CD4-positive, alpha-beta T cell treated with Interleukin-4 for 1 hour (primary cell): Measurements from ENCODE around the gene C5orf58.
A peak's percentile ranks its signal among the peaks of the same experiment; 100 is the strongest.

Experiments
- DNase-seq, 2 donors: peaks; one replicate each; pipeline ENCODE4 v3.0.0-alpha.2; 2020 to 2022

The C5orf58 gene, protein sequence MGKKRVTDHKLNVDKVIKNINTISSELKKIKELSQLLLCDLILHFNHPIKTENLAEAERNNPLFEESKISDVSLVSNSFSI

DNA sequence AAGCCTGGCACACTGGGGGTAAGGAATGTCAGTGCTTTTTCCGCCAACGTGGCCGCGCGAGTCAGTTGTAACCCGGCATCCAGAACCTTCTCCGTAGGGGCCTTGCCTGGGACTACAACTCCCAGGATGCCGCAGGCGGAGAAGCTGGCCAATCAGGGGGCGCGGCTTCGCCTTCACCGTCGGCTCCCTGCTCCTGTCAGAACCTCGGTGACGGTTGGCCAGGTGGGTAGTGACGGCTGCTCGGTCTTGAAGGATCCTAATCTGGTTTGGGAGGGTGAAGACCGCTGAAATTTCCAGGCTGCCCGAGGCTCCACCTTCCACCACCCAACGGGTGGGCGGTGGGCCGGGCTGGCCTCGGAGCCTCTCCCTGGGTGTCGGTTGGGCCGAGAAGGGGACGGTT lies at the start of gene C5orf58:
Gene C5orf58, plus strand, starts transcription at position 200 of the 400 bp plus-strand sequence. CDS start 1,992 bp downstream, outside the sequence.
- no peak for DNase-seq

DNA sequence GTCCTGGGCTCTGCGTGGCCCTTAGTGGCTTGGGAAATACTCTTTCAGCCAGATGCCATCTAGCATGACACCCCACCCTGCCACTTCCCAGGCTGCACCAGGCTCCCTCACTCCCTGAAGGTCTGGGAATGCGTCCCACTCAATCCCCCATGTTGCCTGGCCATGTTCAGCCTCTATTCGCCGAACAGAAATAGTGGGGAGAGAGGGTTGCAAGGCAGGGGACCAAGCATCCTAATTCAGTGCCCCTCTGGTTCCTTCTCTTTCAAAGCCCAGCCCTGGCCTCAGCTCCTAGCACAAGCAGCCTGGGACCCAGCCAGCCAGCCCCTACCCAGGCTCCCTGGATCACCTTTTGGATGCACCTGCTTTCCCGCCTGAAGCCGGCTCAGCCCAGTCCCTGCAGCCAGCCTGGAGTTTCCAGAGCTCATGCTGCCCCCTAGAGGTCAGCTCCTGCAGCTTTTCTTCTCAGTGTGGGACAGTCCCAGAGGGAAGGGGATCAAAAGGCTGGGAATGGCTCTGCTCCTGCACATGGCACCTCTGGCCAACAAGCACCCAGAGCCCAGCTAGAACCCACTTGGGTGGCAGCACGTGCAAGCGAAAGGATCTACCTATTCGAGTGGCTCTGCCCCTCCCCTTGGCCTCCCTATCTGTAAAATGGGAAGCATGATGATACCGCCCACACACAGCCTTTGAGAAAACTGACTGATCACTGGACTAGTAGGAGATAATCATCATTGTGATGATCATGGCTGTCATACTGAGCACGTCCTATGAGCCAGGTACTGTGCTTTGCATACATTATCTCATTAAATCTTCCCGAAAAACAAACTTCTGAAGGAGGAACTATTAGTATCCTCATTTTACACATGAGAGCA lies 48.7 kb upstream of the C5orf58 start:
- peak; percentile 11 to 22 for DNase-seq

- DNase-seq = no peak
Observed at GRCh38 chr5:170184737-170185136, 48.0 kb upstream of the C5orf58 start.

GRCh38 chr5:170186156-170186555 lies 46.6 kb upstream of the C5orf58 start:
- no peak for DNase-seq

- DNase-seq = no peak
Observed at GRCh38 chr5:170186856-170187255, 45.9 kb upstream of the C5orf58 start.

DNA sequence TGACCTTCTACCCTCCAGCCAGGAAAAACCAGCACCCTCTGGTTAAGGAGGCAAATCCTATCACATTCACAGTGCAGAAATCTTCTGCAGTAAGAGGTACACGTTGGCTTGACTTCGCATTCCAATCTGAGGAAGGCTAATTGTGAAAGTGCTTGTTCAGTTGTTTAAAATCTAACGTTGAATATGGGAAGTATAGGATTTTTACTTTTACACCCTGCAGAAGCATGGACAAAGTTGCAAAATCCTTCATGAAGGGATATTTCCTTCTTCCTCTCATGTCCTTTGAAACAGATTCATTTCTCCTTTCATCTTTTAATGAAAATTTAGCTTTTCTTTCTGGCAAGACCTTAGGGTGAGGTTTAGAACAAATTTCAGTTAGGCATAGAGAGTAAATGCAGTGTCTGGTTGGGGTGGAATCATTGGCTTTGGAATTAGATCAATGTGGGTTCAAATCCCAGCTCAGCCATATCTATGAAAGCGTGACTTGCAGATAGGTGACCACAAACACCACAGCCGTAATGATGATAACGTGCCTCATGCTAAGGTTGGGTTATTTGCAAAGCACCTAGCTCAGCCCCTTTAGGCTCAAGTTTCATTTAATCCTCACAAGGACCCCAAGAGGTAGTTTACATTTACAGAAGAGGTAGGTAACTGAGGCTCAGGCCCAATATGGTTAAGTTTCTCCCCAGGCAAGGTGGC lies 42.2 kb upstream of the C5orf58 start:
- DNase-seq = no peak

DNA sequence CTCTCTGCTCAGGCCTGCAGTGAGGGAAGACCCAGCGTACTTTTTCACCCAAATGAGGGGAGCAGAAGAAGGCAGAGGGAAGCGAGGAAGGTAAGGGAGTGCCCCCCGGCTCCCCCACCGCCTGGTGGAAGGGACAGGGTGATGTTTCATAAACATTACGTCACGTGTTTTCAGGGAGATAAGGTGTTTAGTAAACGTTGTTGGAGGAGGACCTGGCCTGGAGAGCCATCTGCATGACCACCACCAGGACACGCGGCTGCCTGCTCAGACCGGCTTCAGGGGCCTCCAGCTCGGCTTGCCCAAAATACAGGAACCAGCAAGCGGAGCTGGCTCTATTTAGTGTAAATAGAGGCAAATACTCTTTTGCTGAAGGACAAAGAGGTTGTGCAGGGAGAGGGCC lies 40.0 kb upstream of the C5orf58 start:
- DNase-seq = no peak

DNA sequence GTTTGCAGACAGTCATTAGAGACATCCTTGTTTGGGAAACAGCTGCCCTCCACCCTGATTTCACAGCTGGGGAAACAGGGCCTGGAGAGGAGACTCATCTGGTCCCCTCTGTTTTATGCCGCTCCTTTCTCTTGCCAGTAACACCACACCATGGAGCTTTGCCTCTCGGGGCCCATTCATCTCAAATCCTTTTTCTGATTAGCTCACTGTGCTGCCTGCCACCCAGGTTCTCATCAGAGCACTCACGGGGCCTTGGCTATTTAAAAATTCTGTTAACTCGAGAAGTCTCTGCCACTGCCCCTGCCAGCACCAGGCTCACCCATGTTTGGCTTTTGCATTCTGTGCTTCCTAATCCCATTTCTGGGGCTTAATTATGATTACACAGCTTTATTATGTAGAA lies 36.8 kb upstream of the C5orf58 start:
- DNase-seq = no peak

DNA sequence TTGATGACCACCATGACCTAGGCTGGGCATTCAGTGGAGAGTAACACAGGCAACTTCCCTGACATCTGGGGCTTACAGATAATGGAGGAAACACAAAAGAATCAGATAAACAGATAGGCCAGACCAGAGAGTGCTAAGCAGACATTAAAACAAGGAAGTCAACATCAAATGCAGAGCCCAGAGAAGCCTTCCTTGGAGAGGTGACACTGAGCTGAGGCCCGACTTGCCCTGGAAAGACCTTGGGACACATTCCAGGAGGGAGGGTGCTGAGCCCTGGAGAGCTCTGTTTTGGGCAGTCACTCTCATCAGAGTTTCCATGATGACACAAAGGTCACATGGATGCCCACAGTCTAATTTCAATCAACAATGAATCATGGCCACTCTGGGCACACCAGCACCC lies 31.9 kb upstream of the C5orf58 start:
- DNase-seq = no peak

- DNase-seq = no peak
Observed at GRCh38 chr5:170201311-170201710, 31.5 kb upstream of the C5orf58 start.

GRCh38 chr5:170202117-170202516 lies 30.7 kb upstream of the C5orf58 start:
- no peak for DNase-seq

DNA sequence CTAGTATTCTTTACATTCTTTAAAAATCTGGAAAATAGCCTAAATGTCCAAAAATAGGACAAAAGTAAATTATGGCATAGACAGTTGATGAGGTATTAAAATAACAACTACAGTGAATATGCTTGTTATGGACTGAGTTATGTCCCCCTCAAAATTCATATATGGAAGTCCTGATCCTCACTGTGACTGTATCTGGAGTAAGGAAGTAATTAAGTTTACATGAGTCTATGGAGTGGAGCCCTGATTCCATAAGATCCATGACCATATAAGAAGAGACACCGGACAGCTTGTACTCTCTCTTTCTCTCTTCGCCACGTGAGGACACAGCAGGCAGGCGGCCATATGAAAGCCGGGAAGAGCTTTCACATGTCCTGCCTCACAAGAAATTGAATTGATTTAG lies 28.6 kb upstream of the C5orf58 start:
- DNase-seq = no peak

- DNase-seq = no peak
Observed at GRCh38 chr5:170206216-170206615, 26.6 kb upstream of the C5orf58 start.

DNA sequence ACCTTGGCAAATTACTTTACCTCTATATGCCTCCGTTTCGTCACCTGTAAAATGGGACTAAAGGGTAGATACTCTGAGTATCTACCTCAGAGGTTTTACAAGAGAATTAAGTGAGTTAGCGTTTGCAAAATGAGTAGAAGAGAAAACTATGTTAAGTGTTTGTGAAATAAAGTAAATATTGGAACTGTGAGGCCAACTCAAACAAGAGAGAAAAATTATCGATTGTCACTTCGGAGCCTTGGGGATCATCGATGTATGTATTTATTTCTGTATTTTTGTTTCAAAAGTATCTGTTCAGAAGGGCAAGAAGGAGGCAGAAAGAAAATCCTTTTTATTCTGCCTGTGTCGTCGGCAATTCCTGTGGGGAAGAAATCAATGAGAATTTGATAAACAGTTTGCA lies 25.8 kb upstream of the C5orf58 start:
- DNase-seq = no peak

GRCh38 chr5:170211575-170212334 lies 21.0 kb upstream of the C5orf58 start:
- no peak for DNase-seq

DNA sequence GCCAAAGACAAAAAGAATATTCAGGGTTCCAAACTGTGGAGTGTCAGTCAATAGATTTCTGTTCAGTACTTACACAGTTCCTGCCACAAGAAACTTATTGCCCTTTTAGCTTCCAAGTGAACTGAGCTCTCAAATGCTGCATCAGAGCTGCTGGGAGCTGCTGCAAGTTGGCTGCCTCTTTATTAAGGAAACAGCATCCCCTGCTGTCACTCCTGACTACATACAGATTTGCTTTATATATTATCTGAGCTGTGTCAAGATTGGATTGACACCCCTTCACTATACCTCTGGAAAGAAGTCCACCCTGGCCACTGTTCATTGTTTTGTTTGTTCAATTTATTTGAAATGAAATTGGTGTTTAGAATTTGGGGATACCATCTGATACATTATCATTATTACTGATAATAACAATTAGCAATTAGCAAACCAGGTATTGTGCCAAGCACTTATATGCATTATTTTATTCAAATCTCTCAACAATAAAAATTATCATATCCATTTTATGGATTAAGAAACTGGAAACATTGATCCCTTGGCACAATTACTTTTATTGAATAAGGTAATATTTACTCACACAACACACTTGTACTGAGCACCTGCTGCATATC lies 16.4 kb upstream of the C5orf58 start:
- no peak for DNase-seq

- DNase-seq = no peak
Observed at GRCh38 chr5:170217831-170218230, 15.0 kb upstream of the C5orf58 start.

- no peak for DNase-seq
Observed at GRCh38 chr5:170218726-170219125, 14.1 kb upstream of the C5orf58 start.

DNA sequence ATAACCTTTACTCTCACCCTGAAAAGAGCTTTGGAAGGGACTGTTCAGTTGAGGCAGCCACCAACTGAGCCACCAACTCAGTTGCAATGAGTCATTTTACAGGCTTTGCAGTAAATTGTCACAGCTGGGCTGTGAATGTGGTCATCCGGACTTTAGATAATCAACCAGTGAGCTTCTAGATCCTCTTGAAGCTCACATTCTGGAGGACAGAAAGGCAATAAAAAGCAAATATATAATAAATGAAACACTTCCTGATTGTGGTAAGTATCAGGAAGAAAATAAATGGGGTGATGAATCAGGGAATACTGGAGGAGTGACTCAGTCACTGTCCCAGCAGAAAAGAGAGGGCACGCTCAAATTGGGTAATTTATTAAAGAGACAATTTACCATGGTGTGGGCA lies 13.2 kb upstream of the C5orf58 start:
- no peak for DNase-seq

GRCh38 chr5:170220191-170220590 lies 12.6 kb upstream of the C5orf58 start:
- no peak for DNase-seq

DNA sequence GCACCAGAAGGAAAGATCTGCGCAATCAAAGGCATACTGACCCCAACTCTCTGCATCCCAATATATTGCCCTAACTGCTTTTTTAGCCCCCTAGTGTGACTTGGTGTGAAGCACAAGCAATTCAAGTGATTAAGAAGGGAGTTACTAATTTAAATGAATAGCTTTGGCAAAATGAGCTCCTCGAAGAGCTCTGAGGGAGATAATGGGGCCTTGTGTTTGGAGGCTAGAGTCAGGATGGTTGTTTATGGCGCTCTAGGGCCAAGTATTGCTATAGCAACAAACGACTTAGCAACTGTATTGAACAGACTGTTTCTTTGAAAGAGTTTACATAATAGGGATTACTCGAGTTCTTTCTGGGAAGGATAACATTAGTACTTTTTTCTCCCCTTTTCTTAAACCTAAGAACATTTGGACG lies 11.5 kb upstream of the C5orf58 start:
- DNase-seq = no peak

DNA sequence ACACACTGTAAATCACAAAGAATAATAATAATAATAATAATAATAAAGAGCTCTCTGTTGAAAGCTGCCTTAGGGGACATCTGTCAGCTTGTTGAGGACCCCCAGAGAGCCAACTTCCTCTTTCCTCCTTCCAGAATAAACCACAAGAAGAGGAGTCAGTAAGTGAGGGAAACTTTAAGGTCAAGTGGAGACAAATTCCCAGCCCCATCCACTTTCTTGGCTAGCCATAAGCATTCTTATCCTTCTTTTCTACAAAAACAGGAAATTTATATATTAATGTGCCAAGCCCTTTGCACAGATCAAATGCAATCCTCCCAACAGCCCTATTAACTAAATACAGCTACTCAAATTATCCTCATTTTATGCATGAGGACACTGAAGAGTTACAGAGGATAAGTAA lies 9.4 kb upstream of the C5orf58 start:
- no peak for DNase-seq

GRCh38 chr5:170223906-170224305 lies 8.9 kb upstream of the C5orf58 start:
- DNase-seq = no peak
